Measurements from ENCODE around the gene SLC6A19.
"Not testable (repeated sequence)": the region's sequence is repeated elsewhere in the genome, so short reads cannot be mapped to it uniquely, and the experiment has no call there.

Gene SLC6A19

DNA sequence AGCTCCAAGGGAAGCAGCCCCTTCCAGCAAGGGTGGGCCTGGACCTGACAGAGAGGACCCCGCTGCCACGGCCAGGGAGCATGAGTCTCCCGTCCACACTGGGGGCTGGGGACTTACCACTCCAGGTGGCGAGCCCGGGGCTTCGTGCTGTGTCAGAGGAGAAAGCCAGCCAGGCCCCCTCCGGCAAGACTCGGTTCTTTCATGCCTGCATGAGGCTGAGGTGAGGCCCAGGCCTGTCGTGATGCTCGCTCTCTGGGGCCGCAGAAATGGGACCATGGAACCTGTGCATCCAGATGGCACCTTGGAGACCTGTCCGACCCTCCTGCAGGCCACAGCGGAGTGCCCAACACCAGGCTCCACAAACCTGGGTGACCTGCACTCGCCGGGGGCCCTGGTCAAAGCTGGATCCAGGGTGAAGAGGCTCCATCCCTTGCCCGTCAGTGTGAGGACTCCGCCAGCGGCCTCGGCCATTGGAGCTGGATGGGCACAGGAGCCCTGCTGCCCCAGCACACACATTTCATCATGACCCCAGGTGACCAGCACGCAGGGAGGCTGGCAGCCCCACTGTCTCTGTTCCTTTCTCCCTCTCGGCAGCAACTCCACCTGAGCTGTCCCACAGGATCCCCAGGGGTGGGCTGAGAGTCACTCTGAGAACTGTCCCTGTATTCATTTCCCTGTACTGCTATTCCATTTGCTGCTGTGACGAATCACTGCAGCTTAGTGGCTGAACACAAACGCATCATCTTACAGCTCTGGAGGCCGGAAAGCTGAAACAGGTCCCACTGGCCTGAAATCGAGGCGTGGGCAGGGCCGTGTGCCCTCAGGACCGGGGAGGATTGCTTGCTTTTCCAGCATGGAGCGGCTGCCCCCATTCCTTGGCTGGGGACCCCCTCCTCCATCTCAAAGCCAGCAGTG lies 48.2 kb downstream of the SLC6A19 start:
- no peak for DNase-seq

DNA sequence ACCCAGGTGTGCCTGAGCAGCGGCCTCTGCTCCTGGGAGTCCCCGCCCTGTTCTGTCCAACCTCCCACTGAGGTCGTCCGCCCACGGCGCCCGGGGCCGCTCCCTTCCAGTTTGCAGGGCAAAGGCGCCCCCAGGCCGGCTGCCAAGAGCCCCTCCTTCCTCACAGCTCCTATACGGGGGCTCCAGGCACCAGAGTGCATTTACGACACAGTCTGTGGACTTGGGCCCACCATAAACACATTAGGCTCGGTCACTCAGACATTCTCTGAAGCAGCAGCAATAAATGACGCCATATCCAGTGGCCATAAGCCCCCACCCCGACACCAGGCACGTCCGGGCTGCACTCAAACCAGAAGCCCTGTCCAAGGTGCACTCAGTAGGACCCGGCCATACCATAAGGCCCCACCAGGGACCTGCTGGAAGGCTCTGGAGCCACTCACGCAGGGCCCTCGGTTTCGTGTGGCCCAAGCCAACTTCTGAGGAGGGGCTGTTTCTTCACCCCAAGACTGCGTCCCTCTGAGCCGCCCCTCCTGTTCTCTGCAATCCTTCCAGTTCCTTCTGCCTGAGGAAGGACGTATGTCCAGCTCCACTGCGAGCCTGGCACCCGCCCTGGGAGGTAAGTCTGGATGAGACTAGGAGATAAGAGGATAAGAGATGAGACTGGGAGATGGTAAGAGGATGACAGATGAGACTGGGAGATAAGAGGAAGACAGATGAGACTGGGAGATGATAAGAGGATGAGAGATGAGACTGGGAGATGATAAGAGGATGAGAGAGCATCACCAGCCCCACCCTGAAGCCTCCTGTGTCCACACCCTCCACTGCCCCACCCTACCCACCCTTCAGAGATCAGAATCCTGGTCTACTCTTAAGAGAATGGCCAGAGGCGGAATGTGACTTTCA lies 50.5 kb downstream of the SLC6A19 start:
- no peak for DNase-seq

DNA sequence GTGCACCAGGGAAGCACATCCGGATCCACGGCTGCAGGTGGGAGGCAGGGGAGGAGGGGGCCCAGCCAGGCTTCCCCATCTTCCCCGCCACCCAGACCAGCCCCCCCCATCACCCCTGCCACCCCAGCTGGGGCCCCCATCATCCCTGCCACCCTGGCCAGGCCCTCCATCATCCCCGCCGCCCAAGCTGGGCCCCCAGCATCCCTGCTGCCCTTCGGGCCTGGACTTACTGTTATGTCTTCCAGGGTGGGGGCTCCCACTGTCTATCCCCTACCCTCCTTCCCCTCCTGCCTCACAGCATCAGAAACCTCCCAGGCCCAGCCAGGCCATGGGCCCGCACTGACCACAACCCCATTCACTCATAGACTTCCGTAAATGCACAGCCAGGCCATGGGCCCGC lies 51.3 kb downstream of the SLC6A19 start:
- DNase-seq, result no peak

DNA sequence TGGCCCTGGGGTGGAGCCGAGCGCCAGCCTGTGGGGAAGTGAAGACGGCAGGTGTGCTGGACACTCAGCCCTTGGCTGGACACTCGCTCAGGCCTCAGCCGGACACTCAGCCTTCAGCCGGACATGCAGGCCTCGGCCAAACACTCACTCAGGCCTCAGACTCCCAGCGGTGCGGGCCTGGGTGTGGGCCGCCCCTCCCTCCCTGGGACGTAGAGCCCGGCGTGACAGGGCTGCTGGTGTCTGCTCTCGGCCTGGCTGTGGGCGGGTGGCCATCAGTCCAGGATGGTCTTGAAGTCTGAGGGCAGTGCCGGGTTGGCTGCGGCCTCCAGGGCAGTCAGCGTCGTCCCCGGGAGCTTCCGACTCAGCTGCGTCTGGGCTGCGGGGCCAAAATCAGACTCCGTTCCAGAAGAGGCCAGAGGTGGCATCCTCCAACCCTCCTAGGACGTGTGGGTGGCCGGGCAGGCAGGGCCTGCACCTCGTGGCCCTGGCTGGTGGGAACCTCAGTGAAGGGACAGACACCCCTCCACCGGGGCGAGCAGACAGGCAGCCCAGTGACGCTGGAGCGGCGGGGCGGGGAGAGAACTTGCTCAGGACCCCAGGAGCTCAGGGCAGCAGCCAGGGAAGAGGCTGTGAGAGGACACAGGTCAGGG lies 52.2 kb downstream of the SLC6A19 start:
- DNase-seq, result no peak

DNA sequence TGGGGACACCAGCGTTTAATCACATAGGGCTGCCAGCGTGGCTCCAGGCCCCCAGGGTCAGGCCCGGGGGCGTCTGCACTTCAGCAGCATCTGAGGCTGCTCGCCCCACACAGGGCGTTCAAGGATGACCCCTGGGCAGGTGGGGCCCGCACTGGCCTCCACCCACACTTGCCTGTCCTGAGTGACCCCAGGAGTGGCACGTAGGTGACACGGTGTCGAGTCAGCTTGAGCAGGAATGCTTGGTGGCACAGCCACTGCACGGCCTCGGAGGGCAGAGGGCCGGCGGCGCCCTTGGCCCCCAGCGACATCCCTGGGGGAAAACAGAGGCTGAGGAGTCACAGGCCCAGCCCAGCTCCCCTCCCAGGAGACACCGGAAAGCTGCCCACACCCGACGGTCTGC lies 52.8 kb downstream of the SLC6A19 start:
- DNase-seq, result no peak

DNA sequence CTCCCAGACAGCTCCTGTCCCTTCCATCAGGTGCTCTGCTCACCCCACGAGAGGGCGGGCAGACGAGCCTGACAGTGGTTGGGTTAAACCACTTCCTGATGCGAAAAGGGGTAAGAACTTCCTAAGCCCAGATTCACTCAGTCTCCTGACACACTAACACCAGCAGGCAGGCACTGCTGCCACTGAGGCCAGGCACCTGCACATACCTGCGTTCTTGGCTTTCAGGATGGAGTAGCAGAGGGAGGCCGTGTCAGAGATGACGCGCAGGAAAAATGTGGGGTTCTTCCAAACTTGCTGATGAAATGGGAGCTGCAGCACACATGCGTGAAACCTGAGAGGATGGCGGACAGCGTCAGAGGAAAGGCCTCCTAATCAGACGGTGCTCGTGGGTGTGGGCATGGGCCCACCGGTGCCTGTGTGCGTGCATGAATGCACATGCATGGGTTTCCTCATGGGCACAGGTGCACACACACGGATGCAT lies 53.7 kb downstream of the SLC6A19 start:
- DNase-seq, result peak; percentile 47

DNA sequence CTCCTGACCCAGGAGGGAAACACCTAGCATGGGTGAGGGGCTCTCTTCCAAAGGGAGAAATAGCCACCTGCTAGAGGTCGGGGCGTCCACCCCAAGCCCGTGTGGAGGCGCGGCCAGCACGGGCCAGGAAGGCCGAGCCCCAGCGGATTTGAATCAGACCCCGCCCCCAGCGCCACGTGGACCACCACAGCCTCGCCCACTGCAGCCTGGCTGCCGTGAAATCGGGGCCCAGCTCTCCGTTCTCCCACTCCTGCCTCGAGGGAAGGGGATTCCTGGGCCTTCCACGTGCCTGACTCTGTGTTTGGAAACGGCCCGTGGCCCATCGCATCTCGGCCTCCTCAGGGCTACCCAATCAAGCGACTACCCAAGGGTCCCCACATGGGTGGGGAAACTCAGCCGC lies 55.4 kb downstream of the SLC6A19 start:
- no peak for DNase-seq

DNA sequence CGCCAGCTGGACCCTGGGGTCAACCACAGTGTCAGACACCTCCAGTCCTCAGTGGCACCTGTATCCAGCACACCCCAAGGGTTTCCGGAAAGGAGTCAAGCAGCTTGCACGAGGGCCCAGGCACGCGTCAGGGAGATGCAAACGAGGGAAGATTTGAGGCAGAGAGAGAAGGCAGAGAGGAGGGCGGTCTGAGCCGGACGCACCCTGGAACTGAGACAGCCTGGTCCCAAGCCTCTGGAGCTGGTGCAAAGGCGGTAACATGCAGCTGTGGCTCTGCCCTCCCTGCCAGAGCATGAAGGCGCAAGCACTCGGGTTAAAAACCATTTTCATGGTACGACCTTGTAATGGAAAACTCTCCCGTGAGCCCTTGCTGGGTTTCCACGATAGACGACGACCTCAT lies 56.0 kb downstream of the SLC6A19 start:
- no peak for DNase-seq

DNA sequence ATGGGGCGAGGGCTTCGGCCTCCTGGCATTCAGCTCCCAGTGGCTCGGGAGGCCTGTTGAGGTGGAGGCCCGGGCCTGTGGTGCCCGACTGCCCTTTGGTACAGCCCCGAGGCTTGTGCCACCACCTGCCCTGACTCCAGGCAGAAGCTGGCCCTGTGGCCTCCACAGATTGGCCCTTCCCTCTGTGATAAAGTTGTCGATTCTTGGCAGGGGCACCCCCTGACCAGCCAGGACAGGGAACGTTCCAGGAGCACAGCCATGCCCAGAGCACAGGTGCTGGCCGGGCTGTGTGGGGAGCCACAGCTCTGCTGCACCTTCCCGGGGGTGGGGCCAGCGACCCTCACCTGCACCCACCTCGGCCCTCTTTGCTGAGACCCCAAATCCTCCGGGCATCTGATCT lies 56.4 kb downstream of the SLC6A19 start:
- no peak for DNase-seq

DNA sequence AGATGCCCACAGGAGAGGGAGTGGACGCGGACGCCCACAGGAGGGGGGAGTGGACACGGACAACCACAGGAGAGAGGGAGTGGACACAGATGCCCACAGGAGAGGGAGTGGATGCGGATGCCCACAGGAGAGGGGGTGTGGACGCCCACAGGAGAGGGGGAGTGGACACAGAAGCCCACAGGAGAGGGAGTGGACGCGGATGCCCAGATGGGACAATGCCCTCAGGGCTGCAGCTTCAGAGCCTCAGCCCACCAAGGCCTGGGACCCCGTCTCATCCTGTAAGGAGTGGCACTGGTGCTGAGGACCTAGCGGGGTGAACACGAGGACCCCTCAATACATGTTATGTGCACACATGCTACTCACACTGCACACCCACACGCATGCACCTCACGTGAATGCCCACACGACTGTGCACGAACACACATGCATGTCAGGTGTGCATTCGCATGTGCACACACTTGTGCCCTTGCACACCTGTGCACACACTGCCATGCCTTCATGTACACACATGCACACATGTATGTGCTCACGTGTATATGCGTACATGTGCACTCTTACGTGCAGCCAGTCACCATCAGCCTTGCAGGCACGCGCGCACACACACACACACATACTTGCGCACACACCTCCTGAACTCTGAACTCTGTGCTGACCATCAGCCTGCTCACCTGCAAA lies 58.5 kb downstream of the SLC6A19 start:
- no peak for DNase-seq

DNA sequence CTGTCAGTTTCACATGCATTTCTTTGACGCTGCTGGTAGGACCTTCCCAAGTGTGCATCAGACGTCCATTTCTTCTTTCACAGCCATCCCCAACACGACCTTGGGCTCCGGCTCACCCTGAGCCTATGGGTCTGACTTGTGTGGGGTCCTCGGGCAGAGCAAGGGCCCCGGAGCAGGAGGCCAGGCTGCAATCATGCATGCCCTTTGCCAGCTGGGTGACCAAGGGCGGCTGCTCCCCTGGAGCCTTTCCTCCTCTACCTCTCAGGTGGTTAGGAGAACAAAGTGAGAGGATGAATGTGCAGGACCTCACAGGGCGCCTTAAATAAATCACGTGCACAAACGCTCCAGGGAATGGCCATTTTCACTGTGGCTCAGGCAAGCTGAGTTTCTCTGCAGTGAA lies 60.2 kb downstream of the SLC6A19 start:
- DNase-seq, result no peak

DNA sequence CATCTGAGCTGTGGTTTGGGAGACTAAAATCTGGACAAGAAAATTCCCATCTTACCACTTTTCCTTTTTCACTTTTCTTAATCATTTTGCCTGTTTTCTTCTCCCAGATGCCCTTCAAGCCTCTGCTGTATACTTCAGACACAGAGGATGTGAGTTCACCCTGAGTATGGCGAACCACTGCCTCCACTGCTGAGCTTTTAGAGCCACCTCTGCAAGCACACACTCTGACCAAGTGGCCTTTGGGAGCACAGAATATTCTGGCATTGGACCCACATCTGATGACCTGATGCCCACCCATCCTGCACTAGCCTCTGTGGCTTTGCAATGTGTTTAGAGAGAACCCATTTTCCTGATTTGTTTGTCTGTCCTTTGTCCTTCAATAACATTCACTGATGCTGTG lies 61.0 kb downstream of the SLC6A19 start:
- no peak for DNase-seq

DNA sequence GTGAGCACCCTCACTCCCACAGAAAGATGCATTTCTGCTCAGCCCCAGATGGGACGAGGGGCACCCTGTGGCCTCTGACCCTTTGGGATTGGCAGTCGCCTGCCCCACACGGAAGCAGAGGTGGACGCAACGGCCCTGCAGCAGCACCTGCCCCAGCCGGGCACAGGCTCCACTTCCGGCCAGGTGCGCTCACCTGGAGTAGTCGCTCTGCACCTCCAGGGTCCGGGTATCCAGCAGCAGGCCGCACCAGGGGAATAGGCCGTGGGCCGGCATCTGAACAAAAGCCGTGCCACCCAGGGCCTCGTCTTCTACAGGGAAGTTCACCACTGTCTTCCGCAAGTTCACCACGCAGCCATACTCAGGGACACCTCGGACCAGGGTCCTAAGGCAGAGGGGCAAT lies 62.8 kb downstream of the SLC6A19 start:
- DNase-seq, result no peak

DNA sequence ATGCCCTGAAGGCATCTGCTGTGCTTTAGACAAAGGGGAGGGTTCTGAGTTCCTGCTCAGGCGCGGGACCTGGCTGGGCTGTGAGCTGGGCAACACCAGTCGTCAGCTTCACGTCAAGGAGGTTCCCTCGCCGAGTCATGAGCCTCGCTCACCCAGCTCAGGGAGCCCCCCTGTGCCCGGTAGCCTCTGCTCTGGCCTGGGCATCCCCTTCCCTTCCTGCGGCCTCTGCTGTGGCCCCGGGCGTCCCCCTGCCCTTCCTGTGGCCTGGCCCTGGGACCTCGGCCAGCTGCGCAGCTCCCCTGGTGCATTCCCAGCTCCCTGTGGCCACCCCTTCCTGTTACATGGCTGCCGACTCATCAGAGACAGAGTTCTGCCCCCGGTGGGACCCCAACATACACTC lies 63.6 kb downstream of the SLC6A19 start:
- no peak for DNase-seq

DNA sequence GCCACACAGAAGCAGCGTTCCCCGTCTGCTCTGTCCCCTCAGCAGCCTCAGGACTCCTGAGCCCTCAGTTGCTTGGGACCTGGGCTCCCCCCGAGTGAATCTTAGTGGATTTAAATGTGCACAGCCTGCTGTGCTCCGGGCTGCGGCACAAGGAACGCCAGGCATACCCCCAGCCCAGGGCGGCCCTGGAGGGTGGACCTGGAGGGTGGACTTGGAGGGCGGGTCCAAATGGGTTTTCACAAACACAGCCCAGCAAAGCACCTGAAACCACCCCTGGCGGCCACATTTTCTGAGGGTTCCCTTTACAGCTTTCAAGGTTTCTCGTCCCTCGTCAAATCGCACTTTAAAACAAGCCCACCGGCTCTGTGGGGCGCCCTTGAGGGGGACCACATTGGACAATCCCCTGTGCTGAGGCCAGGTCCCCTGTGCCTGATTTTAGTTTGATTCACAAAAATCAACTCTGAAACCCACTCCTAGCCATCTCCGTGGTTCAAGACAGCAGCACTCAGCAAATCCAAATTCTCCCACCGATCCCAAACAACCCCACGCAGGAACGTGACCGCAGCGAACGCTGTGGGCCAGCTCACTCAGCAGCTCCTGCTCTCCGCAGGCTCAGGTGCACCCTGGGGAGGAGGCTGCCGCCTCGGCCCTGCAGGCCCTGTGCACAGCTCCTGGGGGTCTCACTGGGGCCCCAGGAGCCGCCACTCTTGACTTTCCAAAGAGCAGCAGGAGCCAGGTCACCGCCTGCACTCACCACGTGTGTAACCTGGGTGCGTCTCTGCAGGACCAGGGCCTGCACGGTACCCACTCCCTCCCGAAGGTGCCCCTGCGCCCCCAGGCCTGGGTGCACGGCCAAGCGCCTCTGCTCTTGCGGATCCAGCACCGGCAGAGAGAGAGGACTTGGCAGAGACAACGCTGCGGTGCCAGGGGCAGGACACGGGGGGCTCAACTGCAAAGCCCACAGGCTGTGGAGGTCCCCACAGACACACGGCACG lies 64.4 kb downstream of the SLC6A19 start:
- DNase-seq, result no peak

DNA sequence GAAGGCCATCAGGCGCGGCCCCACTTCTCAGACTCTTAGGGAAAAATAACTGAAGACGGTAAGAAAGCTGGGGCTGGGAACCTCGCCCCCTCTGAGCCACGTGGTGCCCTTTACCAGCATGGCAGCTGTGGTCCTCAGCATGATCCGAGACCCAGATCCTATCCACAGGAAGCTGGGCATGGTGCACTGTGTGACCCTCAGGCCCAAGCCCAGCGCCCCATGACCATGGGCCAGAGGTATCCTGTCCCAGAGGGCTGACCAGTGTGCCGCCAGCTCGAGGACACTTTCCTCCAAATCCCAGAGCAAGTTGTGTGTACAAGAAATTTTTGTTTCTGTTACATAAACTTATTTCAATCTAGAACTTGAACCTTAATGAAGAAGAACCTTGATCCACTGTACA lies 65.4 kb downstream of the SLC6A19 start:
- no peak for DNase-seq

DNA sequence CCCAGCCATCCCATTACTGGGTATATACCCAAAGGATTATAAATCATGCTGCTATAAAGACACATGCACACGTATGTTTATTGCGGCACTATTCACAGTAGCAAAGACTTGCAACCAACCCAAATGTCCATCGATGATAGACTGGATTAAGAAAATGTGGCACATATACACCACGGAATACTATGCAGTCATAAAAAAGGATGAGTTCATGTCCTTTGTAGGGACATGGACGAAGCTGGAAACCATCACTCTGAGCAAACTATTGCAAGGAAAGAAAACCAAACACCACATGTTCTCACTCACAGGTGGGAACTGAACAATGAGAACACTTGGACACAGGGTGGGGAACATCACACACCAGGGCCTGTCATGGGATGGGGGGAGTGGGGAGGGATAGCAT lies 66.1 kb downstream of the SLC6A19 start:
- DNase-seq, result not testable (repeated sequence)

DNA sequence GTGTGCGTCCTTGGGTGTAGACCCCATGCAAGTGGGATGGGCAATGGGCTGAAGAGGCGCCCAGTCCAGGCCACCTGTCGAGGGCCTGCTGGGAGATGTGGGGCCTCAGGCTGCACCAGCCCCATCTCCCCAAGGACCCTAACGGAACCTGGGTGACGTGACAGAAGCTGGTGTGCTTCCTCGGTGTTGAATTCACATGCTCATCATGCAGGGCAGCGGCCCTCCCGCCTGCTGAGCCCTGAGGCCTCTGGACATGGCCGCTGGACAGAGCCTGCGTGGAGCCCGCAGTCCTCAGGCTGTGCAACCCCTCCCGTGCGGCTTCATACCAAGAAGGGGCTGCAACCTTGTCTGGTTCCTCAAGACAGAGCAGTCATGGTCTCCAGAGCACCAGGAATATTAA lies 66.7 kb downstream of the SLC6A19 start:
- no peak for DNase-seq

DNA sequence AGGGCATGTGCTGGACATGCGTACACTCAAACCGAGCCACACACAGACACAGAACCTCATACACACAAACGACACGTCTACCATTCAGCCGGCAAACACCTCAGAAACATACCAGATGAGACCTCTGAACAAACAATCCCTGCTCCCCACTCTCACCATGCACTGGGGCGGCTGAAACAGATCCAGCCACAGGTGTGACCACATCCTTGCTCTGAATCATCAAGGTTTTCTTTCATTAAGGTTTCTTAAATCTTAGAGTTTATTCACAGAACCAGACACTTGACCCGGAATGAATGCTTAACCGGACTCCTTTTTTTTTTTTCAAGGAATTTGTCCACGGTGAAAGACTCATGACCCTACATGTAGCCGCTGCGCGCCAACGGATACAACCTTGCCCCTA lies 67.3 kb downstream of the SLC6A19 start:
- DNase-seq, result peak; percentile 24

DNA sequence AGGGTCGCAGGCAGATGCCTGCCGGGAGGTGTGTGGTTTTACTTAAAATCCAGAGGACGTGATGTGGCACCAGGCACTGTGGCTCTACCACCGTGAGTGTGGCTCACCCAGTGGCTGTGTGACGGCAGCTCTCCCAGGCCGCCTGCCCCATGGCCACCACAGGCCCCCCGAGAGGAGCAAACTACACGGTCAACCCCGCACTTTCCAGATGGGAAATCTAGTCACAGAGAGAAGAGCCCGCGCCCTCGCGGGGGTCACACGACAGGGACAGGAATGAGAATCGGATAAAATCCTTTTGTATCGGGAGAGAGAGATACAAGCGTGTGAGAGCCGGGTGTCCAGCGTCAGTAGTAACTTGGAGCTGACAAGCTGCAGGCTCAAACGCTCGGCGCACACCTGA lies 69.0 kb downstream of the SLC6A19 start:
- DNase-seq, result no peak
